ENCODE results near the gene CDH13.

Gene CDH13

DNA sequence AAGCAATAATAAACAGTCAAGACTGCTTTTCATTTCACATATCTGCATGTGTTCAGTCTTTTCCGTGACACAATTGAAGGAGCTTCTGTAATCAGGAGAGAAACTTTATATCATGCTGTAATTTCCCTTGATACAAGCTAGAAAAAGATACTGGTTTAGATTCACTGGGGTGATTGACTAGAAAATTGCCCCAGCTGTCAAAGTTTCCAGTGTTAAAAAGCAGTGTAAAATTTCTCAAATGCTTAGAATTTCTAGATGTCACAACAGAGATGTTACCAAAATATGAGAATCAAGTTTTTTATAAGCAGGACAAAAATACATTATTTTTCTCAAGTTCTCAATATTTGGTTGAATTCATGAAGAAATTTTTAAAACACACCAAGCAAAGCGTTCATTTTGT, 888.6 kb downstream of the CDH13 start:
- DNase-seq (ENCODE audit: low spot score), result no peak

- no peak for DNase-seq (ENCODE audit: low spot score)
These were observed 890.2 kb downstream of the CDH13 start for GRCh38 chr16:83516931-83517330.

DNA sequence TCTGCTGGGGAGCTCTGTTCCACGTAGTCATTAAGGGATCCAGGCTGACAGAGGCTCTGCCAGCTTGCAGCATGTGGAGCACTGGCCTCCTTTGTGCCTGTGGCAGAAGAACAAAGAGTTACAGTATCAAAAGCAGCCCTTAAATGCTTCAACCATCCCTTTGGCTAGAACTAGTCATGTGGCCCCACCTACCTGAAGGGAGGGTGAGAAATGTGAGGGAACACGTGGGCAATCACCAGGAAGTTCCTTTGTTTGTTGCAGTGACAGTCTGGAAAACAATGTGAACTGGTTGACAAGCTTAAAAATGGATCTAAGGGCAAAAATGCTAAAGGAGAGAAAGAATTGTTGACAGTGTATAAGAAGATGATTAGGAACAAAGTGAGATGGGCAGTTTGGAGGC, 890.6 kb downstream of the CDH13 start:
- DNase-seq (ENCODE audit: low spot score), result no peak

DNA sequence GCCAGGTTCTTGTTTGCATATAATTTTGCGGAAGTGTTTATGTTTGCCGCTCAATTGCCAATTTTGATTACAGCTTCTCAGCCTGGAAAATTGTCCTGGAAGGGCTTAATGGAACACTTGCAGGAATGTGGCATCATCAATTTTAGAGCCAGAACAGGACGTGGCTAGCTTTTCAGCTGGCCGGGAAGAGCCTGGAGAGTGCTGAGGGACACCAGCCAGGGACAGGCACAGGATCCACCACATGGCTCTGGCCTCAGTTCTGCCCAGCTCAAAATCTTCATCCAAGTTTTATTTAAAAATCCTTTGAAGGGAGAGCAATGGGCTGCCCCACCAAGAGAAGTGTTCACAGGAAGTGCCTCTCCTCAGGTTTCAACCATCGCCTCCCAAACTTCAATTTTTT, 893.8 kb downstream of the CDH13 start:
- no peak for DNase-seq (ENCODE audit: low spot score)

GRCh38 chr16:83530293-83530692, 903.5 kb downstream of the CDH13 start:
- no peak for DNase-seq (ENCODE audit: low spot score)

DNA sequence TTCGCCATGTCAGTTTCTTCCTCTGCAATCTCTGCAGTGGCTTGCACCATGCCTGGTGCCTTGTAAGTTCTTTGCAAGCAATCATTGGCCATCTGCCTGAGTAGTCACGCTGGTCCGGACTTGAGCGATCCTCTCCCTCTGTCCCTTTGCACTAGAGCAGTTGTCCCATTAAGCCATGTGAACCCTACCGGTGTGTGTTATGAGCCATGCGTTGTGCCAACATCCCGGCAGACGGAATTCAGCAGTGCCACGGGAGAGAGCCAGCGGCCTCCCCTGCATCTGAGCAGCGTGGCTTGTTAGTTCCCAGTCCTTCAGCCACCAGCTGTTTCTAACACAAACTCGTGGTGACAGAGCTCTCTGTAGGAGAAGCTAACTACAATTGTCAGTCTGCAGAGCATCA, 905.9 kb downstream of the CDH13 start:
- DNase-seq (ENCODE audit: low spot score), result no peak

GRCh38 chr16:83533193-83533592, 906.4 kb downstream of the CDH13 start:
- DNase-seq (ENCODE audit: low spot score), result no peak

DNA sequence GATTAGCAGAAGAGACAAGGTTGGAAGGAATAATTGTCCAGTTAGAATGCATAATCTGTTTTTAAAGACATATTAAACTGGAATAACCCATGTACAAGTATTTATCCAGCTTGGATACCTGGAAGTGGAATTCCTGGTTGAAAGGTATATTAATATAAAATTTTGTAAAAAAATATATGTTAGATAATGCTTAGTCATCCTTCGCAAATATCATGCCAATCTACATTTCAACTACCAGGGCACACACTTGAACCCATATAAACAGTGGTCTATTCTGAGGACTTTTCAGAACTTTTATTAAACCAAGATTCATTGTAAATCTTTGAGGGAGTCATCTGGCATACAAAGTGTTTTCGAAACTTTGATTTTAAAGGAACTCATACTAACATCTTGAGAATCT, 911.9 kb downstream of the CDH13 start:
- DNase-seq (ENCODE audit: low spot score), result no peak

GRCh38 chr16:83539736-83540490, 913.1 kb downstream of the CDH13 start:
- DNase-seq (ENCODE audit: low spot score), result no peak

DNA sequence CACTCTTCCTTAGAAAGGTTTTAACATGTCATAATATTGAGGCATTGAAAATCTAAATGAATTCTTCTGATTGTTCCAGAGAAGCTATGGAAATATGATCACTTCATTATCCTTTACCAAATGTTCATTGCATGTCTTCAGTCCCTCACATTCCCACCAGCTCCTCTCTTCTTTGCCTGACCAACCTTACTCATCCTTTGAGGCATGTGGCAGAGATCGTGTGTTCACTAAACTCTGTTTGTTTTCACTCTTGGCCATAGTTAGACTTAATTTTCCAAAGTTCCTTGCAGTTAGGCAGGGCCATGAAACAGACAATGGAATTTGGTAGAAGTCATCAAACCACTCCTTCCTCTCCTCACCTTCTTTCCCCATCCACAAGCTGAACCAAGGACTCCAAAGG, 914.5 kb downstream of the CDH13 start:
- DNase-seq (ENCODE audit: low spot score), result no peak

DNA sequence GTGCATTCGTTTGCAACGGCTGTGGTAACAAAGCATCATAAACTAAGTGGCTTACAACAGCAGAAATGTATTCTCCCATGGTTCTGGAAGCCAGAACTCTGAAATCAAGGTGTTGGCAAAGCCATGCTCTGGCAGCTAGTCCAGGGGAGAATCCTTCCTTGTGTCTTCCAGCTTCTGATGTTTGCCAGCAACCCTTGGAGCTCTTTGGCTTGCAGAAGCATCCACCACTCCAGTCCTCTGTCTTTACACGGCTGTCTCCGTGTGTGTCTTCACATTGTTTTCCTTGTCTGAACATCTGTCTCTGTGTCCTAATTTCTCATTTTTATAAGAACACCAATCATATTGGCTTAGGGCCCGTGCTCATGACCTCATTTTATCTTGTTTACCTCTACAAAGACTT, 915.7 kb downstream of the CDH13 start:
- DNase-seq (ENCODE audit: low spot score), result no peak

DNA sequence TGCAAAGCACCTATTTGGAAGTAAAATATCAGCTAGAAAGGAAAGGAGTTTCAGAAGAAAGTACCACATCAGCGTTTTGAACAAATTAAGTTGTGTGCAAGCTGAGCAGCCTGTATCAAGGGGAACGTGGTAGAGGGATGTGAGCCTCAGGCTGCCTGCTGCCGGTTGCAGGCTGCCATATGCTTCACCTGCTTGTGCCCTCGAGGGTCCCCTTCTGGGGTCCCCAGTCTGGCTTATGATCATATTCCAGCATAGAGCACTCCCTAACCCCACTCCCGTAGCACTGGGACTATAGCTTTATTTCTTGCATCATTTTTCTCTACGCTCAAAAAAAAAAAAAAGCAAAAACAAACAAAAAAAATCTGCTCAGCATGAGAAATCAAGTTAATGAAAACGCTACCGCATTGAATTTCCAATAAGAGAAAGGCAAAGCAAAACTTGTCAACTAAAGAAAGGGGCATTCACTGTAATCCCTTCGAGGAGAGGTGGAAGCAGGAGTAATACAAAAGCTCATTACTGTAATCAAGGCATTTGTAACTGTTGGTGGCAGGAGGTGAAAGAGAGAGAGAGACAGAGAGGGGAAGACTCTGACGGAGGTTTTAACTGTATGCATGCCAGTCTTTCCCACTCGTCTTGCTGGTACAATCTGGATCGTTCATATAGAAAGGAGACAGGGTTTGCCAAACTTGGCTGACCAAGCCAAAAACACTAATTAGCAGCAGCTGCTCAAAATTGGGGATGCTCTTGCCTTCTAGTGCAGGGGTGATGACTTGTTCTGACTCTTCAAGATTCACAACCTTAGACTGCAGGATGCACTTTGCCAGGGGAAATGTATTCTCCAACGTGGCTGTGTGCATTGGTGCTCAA, 922.8 kb downstream of the CDH13 start:
- no peak for DNase-seq (ENCODE audit: low spot score)

DNA sequence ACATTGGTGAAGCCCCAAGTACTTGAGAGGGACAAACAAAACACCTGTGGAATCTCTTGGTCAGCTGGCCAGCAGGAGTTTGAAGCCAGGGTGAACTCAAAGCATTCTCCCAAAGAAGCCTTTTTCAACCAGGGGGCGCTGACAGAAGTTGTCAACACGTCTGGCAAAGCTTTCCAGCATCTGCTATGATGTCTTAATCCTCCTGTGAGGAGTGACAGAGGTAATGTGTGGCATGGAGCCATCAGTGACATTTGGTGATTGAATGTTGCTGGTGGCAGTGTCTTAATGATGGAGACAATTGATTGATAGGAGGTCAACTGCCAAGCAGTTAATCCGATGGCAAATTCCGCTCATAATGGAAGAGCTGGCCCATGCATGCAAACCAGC, 923.4 kb downstream of the CDH13 start:
- DNase-seq (ENCODE audit: low spot score), result no peak

GRCh38 chr16:83552228-83552627, 925.5 kb downstream of the CDH13 start:
- no peak for DNase-seq (ENCODE audit: low spot score)

GRCh38 chr16:83552930-83553329, 926.2 kb downstream of the CDH13 start:
- no peak for DNase-seq (ENCODE audit: low spot score)

DNA sequence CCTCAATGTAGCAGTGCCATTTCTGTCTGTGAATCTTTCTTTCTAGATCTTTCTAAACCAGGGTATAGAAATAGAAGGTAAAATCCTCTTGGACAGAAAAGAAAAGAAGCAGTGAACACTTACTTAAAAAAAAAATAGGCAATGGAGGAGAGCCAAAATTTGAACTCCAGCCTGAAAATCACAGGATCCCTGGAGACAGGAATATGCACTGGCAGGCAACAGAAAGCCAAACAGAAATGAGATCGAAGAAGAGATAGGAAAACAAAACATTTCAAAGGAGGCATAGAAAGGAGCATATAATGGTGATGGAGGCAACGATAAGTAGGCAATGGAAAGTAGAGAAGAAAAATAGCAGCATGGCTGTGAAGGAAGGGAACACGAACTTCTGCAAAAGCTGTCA, 927.3 kb downstream of the CDH13 start:
- no peak for DNase-seq (ENCODE audit: low spot score)

DNA sequence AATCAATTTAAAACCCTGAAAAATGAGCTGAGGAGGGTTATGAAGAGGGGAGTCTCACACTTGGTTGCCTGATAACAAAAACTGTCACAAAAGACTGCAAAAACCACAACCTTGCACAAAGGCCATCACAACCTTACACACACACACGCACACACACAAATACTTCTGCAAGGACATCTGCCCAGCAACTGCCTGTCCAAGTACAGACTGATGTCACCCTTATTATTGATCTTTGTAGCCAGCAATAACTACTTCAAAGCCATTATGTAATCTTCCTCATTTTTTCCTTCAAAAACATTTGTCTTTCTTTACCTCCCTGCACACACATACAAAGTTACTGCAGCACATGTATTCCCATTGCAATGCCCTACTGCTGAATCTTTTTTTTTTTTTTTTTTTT, 927.8 kb downstream of the CDH13 start:
- DNase-seq (ENCODE audit: low spot score), result no peak

DNA sequence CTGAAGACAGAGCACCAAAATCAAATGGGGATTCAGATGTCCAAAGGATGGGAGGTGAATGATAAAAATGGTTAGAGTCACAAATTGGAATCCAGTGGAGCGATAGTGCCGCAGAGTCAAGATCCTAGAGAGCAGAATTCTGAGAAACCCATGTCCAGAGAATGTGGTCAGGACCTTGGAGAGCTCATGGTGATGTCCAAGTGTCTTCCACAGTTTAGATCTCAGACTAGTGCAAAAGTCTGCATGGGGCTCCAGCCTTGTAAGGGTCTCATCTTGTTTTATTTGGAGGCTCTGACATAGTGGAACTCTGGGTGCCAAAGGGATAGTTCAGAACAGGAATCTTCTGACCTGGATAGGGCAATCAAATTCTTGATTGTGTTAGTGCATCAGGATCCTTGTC, 935.1 kb downstream of the CDH13 start:
- DNase-seq (ENCODE audit: low spot score), result no peak

DNA sequence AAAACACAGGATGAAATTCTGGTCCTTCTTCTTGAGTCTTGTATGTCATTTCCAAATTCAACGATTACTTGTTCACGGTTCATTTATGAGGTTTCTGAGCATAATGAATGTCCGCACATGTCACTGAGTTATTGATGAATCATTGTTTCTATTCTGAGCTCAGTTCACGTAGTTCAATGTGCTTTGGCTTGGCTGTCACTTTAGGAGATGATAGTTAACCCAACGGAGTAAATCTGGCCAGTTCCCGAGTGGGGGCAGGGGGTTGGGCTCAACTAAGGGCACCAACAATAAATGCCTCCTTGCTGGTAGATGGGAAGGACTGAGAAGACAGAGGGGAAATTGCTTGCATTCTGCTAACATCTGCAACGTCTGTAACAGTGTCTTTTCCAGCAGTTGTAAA, 941.6 kb downstream of the CDH13 start:
- no peak for DNase-seq (ENCODE audit: low spot score)

- no peak for DNase-seq (ENCODE audit: low spot score)
These were observed 947.6 kb downstream of the CDH13 start for GRCh38 chr16:83574388-83574787.

GRCh38 chr16:83577078-83577745, 950.4 kb downstream of the CDH13 start:
- DNase-seq (ENCODE audit: low spot score), result no peak

DNA sequence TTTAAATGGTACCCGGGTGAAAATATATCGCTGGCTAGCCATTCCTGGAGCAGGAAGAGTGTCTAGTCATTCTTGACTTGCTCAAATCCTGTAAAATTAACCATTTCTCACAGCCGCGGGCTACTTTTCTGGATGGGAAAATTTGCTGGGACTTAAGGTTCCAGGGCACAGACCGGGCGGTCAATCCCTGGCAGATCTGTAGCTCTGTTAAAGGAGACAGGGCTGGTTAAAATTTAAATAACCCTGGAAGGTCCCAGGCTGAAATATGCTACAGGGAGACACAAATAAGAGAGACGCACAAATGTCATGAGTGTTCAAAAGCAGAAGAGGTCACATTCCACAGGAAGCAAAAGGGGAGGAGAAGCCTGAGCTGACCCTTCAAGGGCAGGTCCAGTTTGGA, 951.4 kb downstream of the CDH13 start:
- DNase-seq (ENCODE audit: low spot score), result no peak

- no peak for DNase-seq (ENCODE audit: low spot score)
These were observed 952.3 kb downstream of the CDH13 start for GRCh38 chr16:83579027-83579426.
